GM19455 (cell line): ENCODE measurements around the gene NDUFS8.
"Not testable (repeated sequence)": the region's sequence is repeated elsewhere in the genome, so short reads cannot be mapped to it uniquely, and the experiment has no call there.

Experiments
- ATAC-seq: cut with Tn5 transposase; IDR thresholded peaks from one replicate; pipeline ENCODE4 v1.9.1; 2021; ENCODE audit not compliant: unreplicated experiment

Gene NDUFS8

GRCh38 chr11:68030318-68031143 lies at the start of gene NDUFS8:
NDUFS8 (plus strand) TSS chr11:68030681; CDS start chr11:68032152, 1,471 bp downstream.
- peak; percentile 93 for ATAC-seq

- ATAC-seq, result not testable (repeated sequence)
Observed at GRCh38 chr11:67981226-67981625, 49.3 kb upstream of the NDUFS8 start.

DNA sequence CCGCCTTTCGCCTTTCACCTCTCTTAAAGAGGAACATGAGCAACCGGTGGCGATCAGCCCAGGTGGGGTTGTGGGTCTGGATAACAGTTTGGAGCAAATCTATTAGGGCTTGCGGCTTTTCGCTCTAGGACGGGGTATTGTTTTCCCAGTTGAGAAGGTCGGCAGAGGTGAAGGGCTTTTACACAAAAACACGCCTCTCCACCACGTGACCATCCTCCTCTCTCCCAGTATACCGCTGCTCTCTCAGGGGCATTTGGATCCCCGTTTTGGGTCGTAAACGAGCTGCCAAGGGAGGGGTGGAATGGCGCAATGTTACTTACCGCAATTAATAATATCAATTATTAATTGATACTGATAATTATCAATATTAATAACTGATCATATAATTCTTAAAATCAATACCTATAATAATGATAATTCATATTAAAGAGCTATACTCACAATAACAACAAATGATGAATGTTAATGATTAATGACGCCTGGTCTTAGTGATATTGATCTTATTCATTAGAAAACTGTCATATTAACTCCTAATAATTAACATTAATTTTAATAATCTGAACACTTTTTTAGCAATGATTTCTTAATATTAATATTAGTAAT lies 48.1 kb upstream of the NDUFS8 start:
- ATAC-seq, result not testable (repeated sequence)

GRCh38 chr11:67983951-67984350 lies 46.5 kb upstream of the NDUFS8 start:
- ATAC-seq, result no peak

DNA sequence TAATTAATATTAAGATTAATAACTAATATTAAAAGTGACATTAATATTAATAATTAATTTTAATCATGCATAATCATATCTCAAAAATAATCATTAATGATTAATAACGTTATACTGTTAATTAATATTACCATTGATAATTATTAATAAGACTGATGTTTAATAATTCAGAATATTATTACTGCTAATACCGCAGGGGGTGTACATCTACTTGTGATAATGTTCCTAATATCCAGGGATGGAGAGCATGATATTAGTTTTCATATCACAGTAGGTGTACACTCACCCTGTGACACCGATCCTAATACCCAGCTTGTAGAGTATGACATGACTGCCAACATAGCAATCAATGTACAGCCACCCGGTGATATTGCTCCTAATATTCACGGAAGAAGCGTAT lies 45.2 kb upstream of the NDUFS8 start:
- not testable (repeated sequence) for ATAC-seq

GRCh38 chr11:67990546-67991346 lies 39.7 kb upstream of the NDUFS8 start:
- not testable (repeated sequence) for ATAC-seq

GRCh38 chr11:67991347-67992121 lies 38.9 kb upstream of the NDUFS8 start:
- ATAC-seq, result not testable (repeated sequence)

GRCh38 chr11:67993821-67994220 lies 36.7 kb upstream of the NDUFS8 start:
- ATAC-seq, result not testable (repeated sequence)

- ATAC-seq, result not testable (repeated sequence)
Observed at GRCh38 chr11:67994387-67994786, 36.1 kb upstream of the NDUFS8 start.

- ATAC-seq, result not testable (repeated sequence)
Observed at GRCh38 chr11:67995129-67995528, 35.4 kb upstream of the NDUFS8 start.

DNA sequence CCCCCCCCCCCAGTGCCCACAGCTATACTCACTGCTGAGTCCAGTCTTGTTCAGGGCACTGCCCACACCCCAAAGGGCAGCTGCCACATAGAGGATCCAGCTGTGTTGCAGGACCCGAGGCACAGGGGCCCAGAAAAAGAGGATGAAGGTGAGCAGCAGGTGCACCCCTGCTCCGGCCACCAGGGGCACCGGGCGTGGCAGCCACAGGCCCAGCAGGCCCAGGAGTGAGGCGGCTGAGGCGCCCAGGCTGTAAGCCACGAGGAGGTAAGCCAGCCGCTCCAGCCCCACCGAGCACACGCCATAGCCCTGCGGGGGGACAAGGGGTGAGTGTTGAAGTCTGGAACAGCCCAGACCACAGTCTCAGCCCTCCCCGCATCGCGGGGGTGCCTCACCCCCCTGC lies 34.9 kb upstream of the NDUFS8 start:
- not testable (repeated sequence) for ATAC-seq

- no peak for ATAC-seq
Observed at GRCh38 chr11:67996051-67996450, 34.4 kb upstream of the NDUFS8 start.

DNA sequence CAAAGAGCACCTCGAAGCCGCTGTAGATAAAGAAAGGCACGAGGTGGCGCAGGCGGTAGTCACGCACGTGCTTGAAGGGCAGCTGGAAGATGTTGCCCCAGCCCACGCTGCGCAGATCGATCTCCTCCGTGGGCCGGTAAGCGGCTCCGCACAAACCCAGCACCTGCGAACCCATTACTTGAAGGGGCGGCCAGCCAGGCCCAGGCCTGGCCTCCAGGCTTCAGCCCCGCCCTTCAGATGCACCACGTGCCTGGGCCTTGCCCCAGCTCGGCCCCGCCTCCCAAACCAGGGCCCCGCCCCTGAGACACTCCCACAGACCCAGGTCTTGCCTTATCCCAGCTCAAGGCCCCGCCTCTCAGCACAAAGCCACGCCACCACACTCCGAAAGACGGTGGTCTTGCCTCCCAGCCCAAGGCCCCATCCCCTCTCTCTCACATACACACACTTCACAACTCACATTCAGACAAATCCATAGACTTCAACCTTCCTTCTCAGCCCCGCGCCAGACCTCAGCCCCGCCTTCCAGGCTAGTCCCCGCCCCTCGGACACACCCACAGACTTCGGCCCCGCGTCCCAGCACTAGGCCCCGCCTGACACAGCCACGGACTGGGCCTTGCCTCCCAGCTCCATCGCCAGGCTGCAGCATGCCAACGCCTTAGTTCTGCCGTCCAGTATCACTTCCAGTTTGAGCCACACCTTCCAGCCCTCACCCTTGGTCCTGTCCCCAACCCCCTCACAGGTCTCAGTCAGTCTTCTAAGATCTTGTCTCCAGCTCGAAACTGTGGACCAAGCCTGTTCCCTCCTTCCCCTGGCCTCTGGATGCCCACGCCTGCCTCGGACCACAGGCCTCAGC lies 33.6 kb upstream of the NDUFS8 start:
- ATAC-seq, result no peak

- no peak for ATAC-seq
Observed at GRCh38 chr11:67997475-67997921, 33.0 kb upstream of the NDUFS8 start.

- ATAC-seq, result no peak
Observed at GRCh38 chr11:67998150-67999045, 32.1 kb upstream of the NDUFS8 start.

DNA sequence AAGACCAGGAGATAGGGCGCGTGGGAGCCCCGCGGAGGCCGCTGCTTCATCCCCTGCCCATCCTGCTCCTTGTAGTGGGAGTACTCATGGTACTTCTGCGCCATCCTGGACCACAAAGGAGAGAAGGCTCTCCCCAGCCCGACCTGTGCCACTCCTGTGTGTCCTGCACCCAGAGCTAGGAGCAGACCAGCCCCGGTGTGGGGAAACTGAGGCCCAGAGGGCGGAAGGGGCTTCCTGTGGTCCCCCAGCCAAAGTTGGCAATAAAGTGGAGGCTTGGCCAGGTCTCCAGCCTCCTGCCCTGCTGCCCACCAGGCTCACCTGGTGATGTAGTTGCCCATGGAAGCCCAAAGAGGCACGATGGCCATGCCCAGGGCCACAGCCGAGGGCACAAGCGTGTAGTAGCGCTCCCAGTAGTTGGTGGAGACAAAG lies 31.3 kb upstream of the NDUFS8 start:
- no peak for ATAC-seq

DNA sequence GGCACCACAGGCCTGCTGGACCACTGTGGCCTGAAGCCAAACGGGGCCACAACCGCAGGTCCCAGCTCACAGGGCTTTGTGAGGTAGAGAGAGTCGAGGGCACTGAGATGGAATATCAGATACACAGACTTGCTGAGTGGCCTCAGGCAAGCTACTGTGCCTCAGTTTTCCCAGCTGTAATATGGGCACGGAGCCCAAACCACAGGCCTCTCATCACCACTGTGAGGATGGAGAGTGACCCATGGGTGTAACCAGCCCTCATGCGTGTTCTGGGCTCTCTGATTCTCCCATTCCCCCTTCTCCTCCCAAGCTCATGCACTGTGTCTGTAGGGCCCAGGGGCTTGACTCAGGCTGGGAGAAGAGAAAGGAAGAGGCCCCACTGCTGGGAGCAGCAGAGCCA lies 30.8 kb upstream of the NDUFS8 start:
- no peak for ATAC-seq

DNA sequence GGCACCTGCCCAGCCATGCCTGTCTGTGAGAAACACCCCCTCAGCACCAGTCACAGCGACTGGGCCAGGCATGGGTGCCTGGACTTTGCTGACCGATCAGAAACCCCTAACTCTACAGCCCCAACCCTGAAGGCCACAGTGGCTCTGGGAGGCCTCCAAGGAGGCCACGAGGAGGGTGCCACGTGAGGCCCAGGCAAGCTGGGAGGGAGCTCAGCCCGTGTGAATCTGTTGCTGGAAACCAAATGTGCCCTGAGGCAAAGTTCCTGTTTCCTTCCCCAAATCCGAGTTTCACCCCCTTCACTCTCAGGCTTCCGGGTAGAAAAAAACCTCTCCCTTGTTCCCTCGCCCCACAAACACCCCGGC lies 27.9 kb upstream of the NDUFS8 start:
- no peak for ATAC-seq
